Esophagus muscularis mucosa (tissue), 2 donors: ENCODE data around the gene AKT3.

Experiments
- EP300 ChIP-seq: sonication (generic); formaldehyde crosslinking; IDR thresholded peaks from one replicate; pipeline ENCODE4 v1.6.1; 2017; ENCODE audit warnings: antibody characterized with exemption
- POLR2A ChIP-seq: fragments of 450-650 bp; IDR thresholded peaks from one replicate; pipeline ENCODE4 v1.6.1; 2017; ENCODE audit warnings: antibody characterized with exemption, moderate library complexity, mild to moderate bottlenecking, low read depth

DNA sequence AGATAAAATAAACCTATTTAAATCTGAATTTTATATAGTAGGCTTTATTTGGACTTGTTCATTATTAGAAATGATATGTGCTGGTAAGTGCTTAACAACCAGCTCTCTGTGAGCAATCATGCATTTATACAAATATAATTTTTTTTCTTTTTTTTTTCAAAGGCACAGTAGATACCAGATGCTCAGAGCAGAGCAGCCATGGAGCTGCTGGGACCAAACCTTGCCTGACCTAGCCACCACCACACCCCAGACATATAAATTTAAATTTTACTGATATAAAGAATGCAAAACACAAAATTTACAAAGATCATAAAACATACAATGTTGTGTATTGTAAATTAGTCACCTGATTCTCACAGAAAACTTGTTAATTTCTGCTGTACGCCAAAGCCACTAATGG is 303.6 kb downstream of the AKT3 start:
- no peak for TF ChIP-seq POLR2A
- TF ChIP-seq EP300: no peak
